Measurements from ENCODE around the gene PSPN.

PSPN gene, protein sequence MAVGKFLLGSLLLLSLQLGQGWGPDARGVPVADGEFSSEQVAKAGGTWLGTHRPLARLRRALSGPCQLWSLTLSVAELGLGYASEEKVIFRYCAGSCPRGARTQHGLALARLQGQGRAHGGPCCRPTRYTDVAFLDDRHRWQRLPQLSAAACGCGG

DNA sequence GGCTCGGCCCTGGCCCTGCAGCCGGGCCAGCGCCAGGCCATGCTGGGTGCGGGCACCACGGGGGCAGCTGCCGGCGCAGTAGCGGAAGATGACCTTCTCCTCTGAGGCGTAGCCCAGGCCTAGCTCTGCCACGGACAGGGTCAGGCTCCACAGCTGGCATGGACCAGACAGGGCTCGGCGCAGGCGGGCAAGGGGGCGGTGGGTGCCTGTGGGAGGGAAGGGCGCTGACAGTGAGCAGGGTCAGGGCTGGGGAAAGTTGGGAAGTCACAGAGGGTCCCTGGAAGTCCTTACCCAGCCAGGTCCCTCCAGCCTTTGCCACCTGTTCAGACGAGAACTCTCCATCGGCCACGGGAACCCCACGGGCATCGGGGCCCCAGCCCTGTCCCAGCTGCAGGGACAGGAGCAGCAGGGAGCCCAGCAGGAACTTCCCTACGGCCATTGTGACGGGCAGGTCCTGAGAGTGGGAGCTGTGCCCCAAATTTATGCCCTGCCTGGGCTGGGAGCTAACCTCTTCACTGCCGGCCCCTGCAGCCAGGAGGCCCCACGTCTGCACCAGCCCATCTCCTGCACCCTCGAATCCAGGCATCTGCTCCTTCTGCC, at the start of gene PSPN:
PSPN (minus strand) TSS at position 523 of the 600 bp plus-strand sequence; CDS start at position 439, 84 bp downstream.
- no peak for DNase-seq (ENCODE audit: low spot score)

DNA sequence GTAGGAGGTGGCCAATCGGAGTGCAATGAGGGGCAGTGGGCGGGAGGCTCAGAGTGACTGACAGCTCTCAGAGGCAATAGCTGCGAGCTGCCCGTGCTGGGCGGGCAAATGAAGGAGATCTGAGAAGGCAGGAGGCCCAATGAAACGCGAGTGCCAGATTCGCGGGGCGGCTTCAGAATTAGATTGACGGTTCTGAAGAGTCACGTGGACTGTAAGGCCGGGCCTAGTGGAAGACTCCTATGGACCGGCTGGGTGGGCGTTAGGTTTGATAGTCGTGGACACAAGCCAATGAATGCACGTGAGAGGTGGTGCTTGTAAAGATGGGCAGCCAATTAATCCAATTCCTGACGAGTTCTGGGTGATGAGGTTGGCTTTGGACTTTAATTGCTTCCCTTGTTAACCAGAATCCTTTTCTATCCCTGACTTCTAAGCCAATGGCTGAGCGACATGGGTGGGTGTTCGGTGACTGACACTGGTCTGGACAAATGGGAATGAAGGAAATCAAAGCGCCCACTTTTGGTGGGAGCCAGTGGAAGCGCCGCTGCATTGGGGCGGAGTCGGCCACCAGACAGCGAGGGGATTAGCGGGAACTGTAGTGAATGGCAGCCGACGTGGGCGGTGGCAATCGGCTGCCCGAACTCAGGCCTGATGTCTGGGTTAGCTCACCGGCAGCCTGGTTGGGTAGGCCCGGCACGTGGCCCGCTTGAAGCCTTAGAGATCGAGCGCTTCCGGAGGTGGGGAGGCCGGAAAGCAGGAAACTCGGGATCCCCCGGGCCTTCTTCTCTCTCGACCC, 49.4 kb upstream of the PSPN start:
- DNase-seq (ENCODE audit: low spot score): peak; percentile 100

DNA sequence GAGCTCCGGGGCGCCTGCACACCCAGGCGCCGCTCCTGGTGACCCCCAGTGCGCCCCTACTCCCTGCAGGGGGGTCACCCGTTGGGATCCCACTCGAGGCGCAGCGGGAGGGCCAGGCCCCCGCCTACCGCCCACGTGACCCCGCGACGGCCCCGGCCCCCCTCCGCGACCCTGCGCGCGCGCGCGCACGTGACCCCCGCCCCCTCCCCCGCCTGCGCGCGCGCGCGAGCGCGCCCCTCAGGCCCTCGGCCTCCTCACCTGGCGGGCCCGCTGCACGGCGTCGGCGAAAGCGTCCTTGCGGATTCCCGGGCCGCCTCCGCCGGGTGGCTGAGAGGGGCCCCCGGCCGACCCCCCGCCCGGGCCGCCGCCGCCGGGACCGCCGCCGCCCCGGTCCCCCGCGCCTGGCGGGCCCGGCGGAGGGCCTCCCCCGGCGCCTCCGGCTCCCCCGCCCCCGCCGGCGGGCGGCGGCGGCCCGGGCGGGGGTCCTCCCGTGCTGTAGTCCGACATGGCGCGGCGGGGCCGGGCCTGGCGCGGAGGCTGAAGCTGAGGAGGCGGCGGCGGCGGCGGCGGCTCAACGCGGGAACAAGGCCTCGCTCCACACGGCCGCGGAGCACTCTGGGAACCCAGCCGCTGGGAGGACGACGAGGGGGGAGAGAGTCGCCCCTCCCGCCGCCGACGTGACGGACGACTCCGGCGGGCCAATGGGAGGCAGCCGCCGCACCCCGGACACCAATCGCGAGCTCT, 48.6 kb upstream of the PSPN start, which contains the start of gene KHSRP:
KHSRP (minus strand) TSS at position 617 of the 744 bp plus-strand sequence; CDS start at position 507, 110 bp downstream.
- DNase-seq (ENCODE audit: low spot score): no peak

DNA sequence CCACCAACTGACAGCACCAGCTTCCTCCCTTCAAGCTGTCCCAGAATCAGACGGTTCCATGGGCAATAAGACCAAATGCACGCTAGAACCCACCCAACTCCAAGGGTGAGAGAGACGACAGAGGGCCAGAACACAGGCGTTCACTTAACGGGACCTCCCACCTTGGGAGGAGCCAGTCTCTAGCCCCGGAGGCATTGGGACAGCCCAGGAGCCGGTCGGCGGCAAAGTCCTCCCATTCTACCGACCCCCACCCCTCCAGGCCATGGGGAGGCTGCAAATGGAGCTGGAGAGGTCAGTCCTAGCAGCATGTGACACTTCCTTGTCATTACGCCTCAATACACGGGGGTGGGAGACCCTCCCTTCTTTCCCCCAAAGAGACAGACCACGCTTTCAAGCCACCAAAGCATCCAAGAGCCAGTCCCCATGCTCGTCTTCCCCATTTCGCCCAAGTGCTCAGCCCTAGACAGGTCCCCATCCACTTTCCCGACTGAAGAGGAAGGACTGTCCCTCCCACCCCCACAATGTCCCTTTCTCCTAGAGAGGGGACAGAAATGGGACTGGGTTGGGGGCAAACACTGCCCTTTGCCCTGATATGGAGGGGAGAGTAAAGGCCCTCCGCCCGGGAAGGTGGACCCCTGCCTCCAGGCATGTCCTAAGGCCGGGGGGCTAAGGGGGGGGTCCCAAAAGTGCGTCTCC, 47.9 kb upstream of the PSPN start:
- DNase-seq (ENCODE audit: low spot score): peak; percentile 51

DNA sequence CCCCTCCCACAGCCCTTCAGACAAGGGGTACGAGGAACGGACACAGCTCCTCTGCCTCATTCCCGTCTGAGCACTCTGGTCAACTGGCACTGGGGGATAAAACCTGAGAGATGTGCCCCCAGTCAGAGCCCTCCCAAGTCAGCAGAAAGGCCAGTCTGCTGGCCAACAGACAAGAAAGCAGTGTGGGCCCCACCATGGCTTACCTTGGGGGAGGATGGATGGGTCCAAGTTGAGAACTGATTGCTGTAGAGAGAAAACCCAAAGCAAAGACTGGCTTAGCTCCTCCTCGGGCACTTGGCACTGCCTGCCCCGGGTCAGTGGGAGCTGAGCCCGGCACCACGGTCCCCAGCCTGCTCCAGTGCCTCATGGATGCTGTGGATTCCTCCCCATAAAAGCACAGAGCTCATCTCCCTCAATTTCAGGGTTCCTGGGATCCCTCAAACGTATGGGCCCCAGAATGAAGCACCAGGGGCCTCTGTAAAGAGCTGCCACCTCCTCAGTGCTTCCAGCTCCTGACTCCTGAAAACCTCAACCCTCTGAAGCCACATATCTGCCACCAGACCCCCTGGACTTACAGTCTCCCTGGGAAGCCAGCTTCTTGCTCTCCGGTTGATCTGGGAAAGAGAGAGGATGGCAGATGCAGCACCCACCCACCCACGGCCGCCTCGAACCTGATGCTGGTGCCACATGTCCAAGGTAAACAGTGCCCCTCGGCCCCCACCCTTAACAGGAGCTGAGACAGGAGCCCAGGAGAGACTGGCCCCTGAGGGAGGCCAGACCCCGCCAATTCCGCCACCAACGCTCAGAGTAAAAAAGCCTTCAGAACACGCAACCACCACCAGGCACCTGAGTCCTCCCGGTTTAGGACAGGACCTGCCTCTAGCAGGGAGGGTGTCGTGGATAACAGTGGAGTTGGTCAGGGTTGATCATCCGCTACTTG, 45.6 kb upstream of the PSPN start:
- DNase-seq (ENCODE audit: low spot score): no peak

DNA sequence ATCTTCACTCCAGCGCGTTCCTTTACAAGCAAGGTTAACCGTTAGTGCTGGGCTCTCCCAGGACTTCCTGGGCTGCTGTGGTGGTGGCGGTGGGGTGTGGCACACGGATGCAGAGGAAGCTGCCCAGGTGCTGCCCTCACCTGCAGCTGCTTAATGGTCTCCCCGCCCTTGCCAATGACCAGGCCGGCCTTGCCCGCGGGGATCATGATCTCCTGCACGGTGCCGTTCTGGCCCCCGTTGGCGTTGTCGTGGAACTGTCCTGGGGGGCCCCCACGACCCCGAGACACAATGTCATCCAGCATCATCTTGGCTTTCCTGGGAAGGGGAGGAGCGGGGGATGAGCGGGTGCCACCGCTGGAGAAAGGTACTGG, 42.8 kb upstream of the PSPN start:
- no peak for DNase-seq (ENCODE audit: low spot score)

DNA sequence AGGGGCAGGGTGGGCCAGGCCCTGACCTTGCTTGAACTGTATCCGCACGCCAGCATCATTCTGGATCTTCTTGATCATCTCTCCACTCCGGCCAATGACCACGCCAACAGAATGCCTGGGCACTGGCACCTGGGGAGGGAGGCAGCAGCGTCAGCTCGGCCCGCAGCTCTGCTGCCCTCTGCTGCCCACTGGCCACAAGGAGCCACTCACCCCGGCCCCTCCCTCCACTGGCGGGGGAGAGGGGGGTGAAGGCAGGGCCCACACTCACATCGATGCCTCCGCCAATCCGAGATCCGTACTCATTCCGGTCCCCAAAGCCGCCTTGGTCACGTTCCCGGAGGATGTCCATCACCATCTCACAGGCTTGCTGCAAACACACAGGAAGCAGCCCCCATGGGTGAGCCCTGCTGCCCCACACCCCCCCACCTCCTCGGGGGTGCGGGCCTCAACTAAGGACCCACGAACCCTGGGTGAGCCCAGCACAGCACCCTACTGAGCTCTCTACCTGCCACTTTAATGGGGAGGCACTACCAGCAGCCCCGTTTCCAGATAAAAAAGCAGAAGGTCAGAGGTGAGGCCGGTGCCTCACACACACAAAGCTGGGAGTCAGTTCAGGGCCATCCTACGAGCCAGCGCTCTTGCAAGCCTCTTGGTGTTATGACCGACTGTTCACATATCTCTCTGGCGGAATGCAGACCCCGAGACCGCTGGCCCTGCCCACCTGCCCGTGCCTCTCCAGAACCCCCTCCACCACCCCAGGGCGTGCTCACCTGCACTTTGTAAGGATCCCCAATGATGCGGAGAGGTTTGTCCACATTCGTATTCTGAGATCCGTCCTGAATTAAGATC, 42.2 kb upstream of the PSPN start:
- DNase-seq (ENCODE audit: low spot score): no peak

DNA sequence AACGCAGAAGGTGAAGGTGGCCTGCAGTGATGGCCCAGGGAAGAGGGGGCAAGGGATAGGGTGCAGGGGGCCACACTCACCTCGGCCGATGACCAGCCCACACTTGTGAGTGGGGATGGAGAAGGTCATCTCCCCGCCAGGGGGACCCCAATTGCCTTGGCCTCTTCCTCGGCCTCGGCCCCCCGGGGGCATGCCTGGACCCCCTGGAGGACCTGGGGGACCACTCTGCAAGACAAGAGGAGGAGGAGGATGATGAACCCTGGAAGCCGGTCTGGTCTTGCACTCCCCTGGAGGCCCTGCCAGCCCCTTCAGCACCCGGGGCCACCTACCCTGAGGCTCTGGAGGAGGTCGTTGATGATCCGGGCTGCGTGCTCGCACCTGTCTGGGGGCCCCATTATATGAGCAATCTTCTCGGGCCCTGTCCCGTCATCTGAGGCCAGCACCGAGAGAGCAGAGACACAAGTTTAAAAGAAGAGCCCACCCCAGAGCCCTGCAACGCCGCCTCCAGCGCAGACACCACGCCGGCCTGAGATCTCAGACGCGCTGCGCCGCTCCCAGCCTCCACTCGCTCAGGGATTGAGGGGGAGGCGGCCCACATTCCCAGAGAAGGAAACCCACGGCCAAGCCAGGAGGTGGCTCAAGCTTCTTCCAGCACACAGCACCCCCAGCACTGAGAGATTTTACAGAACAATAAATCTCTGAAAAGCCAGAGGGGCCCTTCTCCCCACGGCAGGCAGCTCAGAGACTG, 41.1 kb upstream of the PSPN start:
- no peak for DNase-seq (ENCODE audit: low spot score)

DNA sequence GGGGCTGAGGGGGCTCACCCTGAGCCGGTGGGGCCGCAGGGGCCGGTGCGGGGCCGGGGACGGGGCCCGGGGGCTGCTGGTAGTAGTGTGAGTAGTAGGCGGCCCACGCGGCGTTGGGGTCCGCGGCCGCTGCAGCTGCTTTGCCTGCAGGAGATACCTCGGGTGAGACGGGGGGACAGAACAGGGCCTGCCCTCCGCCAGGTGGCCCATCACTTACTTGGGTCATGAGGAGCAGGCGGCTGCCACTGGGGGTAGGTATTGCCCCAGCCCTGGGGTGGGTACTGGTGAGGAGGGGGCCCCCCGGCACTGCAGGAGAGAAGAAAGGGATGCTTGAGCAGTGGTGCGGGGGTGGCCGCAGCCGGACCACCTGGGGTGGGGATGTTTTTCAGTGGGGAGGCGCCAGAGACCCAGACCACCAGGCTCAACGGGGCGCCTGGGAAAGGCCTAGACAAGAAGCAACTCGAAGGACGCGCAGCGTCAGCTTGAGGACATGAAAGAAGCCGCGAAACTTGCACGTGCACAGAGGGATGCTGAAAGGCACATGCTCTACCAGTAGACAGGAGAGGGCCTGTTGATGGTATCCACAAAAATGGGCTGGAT, 40.0 kb upstream of the PSPN start:
- DNase-seq (ENCODE audit: low spot score): no peak

DNA sequence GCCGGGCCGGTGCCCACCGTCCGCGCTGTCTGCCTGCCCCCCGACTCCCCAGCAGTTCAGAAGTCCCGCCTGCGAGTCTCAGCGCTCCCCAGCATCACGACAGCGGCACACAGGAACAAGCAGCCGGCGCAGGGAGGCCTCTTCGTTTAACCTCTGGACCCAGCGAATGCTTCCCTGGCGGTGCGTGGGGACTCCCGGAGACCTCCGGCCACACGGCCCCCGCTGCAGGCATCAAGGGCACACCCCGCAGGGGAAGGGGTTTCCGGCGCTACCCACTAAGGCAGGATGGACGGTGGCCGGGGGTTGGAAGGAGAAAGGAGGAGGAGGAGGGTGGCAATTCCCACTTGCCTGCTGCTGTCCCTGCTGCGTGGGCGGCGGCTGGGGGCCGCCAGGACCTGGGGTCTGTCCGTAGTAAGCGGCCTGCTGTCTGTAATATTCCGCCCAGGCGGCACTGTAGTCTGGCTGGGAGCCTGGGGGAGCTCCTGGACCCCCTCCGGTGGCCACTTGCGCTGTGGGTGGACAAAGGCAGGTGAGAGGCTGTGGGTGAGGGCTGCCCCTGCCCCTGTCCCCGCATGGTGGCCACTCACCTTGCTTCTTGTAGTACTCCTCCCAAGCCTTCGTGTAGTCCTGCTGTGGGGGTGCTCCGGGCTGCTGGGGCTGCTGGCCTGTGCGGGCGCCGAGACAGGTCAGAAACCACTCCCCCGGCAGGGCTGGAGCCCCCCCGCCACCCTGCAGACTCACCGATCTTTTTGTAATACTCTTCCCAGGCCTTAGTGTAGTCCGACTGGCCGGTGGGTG, 39.3 kb upstream of the PSPN start:
- DNase-seq (ENCODE audit: low spot score): no peak

DNA sequence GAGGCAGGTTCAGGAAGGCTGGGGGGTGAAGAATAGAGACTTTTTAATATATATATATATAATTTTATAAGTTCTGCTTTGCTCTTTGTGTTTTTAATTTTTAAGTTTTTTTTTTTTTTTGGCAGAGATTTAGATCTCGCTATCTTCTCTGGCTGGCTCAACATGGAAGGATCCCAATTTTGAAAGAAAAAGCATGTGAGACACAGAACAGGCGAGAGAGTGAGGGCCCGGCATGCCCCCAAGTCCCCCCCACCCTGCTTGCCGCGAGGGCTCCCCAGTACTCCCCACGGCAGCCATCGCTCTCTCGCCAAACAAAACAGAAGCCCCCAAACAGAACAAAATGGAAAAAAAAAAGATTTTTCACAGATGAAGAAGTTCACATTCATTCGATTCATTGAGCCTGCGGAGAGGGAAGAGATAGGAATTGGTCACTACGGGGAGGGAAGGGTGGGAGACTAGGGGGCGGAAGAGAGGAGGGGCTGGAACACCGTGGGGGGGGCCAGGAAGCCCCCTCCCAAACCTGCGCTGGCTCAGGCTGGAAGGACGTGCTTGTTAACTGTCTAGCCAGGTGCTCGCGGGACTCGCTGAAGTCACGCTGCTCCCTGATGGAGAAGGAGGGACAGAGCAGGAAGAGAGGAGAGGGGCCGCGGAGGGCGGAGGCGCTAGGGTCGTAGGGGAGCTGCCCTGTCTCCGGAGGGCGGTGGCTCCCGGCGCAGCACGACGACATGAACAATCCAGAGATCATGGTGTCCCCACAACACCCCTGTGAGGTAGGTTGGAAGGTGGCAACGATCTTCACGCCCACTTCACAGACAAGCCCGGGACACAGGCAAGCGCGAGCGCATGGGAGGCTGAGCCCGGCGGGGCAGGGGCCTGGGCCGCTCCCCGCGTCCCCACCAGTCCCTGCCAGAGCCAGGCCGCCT, 38.2 kb upstream of the PSPN start:
- DNase-seq (ENCODE audit: low spot score): no peak

DNA sequence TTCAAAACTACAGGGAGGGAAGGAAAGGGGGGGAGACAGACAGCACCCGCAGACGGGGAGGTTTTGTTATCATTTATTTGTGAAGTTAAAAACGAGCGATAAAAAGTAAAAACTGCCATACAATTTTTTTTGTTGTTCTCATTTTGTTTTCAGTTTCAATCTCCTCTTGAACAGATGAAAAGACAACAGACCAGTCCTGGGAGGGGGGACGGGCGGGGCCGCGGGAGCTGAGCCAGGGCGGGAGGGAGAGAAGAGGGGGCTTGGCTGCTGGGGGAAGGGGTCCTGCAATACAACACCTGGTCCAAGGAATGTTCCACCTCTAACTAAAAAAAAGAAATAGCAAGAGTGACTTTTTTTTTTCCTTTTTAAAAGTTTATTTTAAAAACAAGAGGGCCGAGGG, 37.6 kb upstream of the PSPN start:
- DNase-seq (ENCODE audit: low spot score): no peak

DNA sequence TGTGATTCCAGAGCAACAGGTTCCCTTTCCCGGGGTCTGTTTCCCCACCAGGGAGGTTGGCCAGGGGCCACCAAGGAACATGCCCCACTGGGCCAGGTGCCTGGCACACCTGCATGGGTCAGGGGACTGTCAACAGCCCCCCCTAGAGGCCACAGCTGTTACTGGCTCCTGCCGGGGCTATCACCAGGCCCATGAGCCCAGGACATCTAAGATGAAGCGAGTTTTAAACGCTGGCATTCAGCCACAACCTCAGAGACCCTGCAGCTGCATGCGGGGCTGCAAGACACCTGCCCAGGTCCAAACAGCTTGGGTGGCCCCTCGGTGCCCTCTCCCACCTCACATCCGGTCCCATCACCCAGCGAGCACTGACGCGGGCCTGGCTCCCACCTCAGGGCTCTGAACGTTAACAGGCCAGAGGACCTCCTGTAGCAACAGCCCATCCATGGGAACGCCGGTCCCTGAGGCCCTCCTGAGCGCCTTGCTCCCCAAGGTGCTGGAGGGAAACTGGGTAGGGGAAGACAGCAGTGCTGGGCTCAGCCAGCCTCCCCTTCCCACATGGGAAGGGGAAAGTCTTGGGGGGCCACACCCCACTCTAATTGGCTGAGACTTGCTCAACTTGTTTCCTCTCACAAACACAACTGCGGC, 36.8 kb upstream of the PSPN start:
- DNase-seq (ENCODE audit: low spot score): peak; percentile 40

DNA sequence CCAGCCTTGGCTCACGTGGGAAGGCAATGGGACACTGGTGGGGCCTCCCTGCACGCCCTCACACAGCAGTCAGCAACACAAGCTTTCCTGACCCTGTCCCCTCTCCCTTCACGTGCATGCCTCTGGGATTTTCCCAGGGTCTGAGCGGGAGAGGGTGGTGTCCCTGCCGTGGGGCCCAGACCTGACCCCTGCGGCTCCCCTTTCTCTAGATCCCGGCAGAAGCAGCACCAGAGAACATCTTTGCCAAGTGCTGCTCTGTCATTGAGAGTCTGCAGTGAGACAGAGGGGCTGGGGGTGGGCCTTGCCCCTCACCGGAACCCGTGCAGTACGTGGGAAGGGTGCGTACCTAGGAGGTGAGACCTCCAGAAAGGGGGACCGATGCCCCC, 36.3 kb upstream of the PSPN start:
- no peak for DNase-seq (ENCODE audit: low spot score)

DNA sequence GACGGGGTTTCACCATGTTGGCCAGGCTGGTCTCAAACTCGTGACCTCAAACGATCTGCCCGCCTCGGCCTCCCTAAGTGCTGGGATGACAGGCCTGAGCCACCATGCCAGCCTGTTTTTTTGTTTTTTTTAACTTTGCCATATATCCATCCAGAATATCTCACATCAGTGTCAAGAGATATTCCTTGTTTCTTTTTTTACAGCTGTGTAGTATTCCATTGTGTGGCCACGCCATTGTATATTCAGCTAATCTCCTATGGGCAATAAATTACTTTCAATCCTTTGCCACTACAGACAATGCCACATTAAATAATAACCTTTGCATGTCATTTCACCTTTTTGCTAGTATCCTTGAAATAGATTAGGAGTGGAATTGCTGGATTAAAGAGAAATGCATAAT, 33.6 kb upstream of the PSPN start:
- no peak for DNase-seq (ENCODE audit: low spot score)

DNA sequence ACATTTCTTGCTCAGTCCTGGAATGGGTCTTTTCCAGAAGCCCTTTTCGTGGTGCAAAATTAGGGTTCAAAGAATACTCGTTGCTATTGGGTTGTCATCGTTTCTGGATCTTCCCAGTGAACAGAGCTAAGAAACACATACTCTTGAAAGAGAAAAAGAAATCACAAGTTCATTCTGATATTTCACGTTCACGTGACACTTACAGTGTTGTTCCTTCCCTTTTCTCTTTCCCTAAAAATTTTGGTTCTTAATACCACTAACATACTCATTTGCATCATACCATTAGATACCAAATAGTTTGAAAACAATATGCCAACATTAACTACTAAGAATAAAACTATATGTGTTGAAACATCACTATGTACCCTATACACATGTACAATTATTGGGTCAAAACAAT, 30.7 kb upstream of the PSPN start:
- DNase-seq (ENCODE audit: low spot score): no peak
